H9 (cell line): ENCODE measurements around the gene AHNAK. TPM values are rescaled to one million over a fixed set of nuclear protein-coding genes. Genes with fewer than 3 reads are reported as not detected.

Experiments used
- DNase-seq: peaks from one replicate; pipeline ENCODE4 v3.0.0-alpha.2; 2017
- H2AFZ ChIP-seq: one replicate; pipeline ENCODE4 v1.6.1; 2013; ENCODE audit warnings: mild to moderate bottlenecking, low read length, control low read depth, moderate library complexity
- H2AK5ac ChIP-seq: 2 replicates; pipeline ENCODE4 v1.6.1; 2013; ENCODE audit warnings: low read length, control low read depth, mixed read lengths; ENCODE audit not compliant: insufficient read length
- H2BK120ac ChIP-seq: one replicate; pipeline ENCODE4 v1.6.1; 2013; ENCODE audit warnings: low read depth, mild to moderate bottlenecking, low read length, control low read depth, inconsistent platforms; ENCODE audit not compliant: poor library complexity, severe bottlenecking
- H2BK12ac ChIP-seq: 2 replicates; pipeline ENCODE4 v1.6.1; 2013; ENCODE audit warnings: low read length, control low read depth, mixed read lengths, low read depth; ENCODE audit not compliant: insufficient read length
- H2BK15ac ChIP-seq: 2 replicates; pipeline ENCODE4 v1.6.1; 2013; ENCODE audit warnings: low read depth, low read length, control low read depth
- H2BK20ac ChIP-seq: one replicate; pipeline ENCODE4 v1.6.1; 2013; ENCODE audit warnings: low read depth, mild to moderate bottlenecking, low read length, control low read depth, inconsistent platforms; ENCODE audit not compliant: poor library complexity, severe bottlenecking
- H2BK5ac ChIP-seq: 2 replicates; pipeline ENCODE4 v1.6.1; 2013; ENCODE audit warnings: low read length, control low read depth, mixed read lengths; ENCODE audit not compliant: insufficient read length
- H3K14ac ChIP-seq: 2 replicates; pipeline ENCODE4 v1.6.1; 2013; ENCODE audit warnings: low read length, control low read depth; ENCODE audit not compliant: insufficient read depth
- H3K18ac ChIP-seq: 2 replicates; pipeline ENCODE4 v1.6.1; 2013; ENCODE audit warnings: low read depth, mild to moderate bottlenecking, mixed read lengths, low read length, control low read depth; ENCODE audit not compliant: insufficient read length
- H3K23ac ChIP-seq: 2 replicates; pipeline ENCODE4 v1.6.1; 2013; ENCODE audit warnings: low read length, control low read depth, mixed read lengths, low read depth; ENCODE audit not compliant: insufficient read length
- H3K23me2 ChIP-seq: 2 replicates; pipeline ENCODE4 v1.6.1; 2013; ENCODE audit warnings: low read depth, mild to moderate bottlenecking, mixed read lengths, low read length, control low read depth; ENCODE audit not compliant: insufficient read length, poor library complexity, severe bottlenecking
- H3K27ac ChIP-seq: 2 replicates; pipeline ENCODE4 v1.5.1; 2013; ENCODE audit warnings: low read length, control low read depth, mixed read lengths, low read depth; ENCODE audit not compliant: insufficient read length
- H3K27me3 ChIP-seq: 2 replicates; pipeline ENCODE4 v1.6.1; 2013; ENCODE audit warnings: low read length, control low read depth, inconsistent platforms; ENCODE audit not compliant: insufficient read depth
- H3K4ac ChIP-seq: 2 replicates; pipeline ENCODE4 v1.6.1; 2013; ENCODE audit warnings: low read depth, mild to moderate bottlenecking, control low read depth, inconsistent platforms, low read length, moderate library complexity
- H3K4me1 ChIP-seq: 2 replicates; pipeline ENCODE4 v1.6.1; 2013; ENCODE audit warnings: low read length, control low read depth, inconsistent platforms; ENCODE audit not compliant: insufficient read depth
- H3K4me2 ChIP-seq: 2 replicates; pipeline ENCODE4 v1.6.1; 2013; ENCODE audit warnings: low read length, control low read depth, mixed read lengths; ENCODE audit not compliant: insufficient read length, insufficient read depth
- H3K56ac ChIP-seq: 2 replicates; pipeline ENCODE4 v1.6.1; 2013; ENCODE audit warnings: low read depth, mild to moderate bottlenecking, mixed read lengths, low read length, control low read depth; ENCODE audit not compliant: insufficient read length
- H3K79me1 ChIP-seq: 2 replicates; pipeline ENCODE4 v1.6.1; 2013; ENCODE audit warnings: low read depth, mild to moderate bottlenecking, moderate library complexity, low read length, control low read depth, inconsistent platforms; ENCODE audit not compliant: insufficient read depth, poor library complexity, severe bottlenecking
- H3K79me2 ChIP-seq: 2 replicates; pipeline ENCODE4 v1.6.1; 2013; ENCODE audit warnings: low read length, control low read depth, inconsistent platforms; ENCODE audit not compliant: insufficient read depth
- H3K9ac ChIP-seq: 2 replicates; pipeline ENCODE4 v1.6.1; 2013; ENCODE audit warnings: low read length, control low read depth, mixed read lengths; ENCODE audit not compliant: insufficient read length; ENCODE audit errors: extremely low read depth
- H3K9me3 ChIP-seq: one replicate; pipeline ENCODE4 v1.6.1; 2013; ENCODE audit warnings: low read depth, low read length, inconsistent platforms; ENCODE audit not compliant: control insufficient read depth
- H3T11ph ChIP-seq: one replicate; pipeline ENCODE4 v1.6.1; 2013; ENCODE audit warnings: mild to moderate bottlenecking, low read length, control low read depth, inconsistent platforms
- H4K20me1 ChIP-seq: one replicate; pipeline ENCODE4 v1.6.1; 2013; ENCODE audit not compliant: control insufficient read depth, insufficient read length, insufficient read depth
- H4K5ac ChIP-seq: 2 replicates; pipeline ENCODE4 v1.6.1; 2013; ENCODE audit warnings: low read depth, mild to moderate bottlenecking, mixed read lengths, low read length, control low read depth; ENCODE audit not compliant: insufficient read length
- H4K8ac ChIP-seq: replicated peaks from 2 replicates; pipeline ENCODE4 v1.6.1; 2013; ENCODE audit warnings: low read length, control low read depth, mixed read lengths, low read depth; ENCODE audit not compliant: insufficient read length
- H4K91ac ChIP-seq: 2 replicates; pipeline ENCODE4 v1.6.1; 2013; ENCODE audit warnings: low read depth, mild to moderate bottlenecking, moderate library complexity, mixed read lengths, low read length, control low read depth; ENCODE audit not compliant: insufficient read length
- H3K27ac Mint-ChIP-seq, 3 experiments: 2 replicates in 2 of 3; 3 replicates in 1 of 3; pipeline ENCODE4 v1.8.0; 2020 to 2021; ENCODE audit warnings: mixed read lengths in 3 of 3, mild to moderate bottlenecking in 1 of 3, moderate library complexity in 1 of 3
- H3K27me3 Mint-ChIP-seq: 2 replicates; pipeline ENCODE4 v1.8.0; 2021; ENCODE audit warnings: low read depth, mild to moderate bottlenecking, moderate library complexity, mixed read lengths
- H3K36me3 Mint-ChIP-seq, 3 experiments: 2 replicates in 2 of 3; 3 replicates in 1 of 3; pipeline ENCODE4 v1.8.0; 2020 to 2021; ENCODE audit warnings: low read depth in 3 of 3, mixed read lengths in 3 of 3; ENCODE audit not compliant: insufficient read depth in 1 of 3
- H3K4me1 Mint-ChIP-seq, 2 experiments: 2 replicates each; pipeline ENCODE4 v1.8.0; 2020; ENCODE audit warnings: mixed read lengths in 2 of 2
- H3K4me3 Mint-ChIP-seq, 2 experiments: 2 replicates in 1 of 2; 3 replicates in 1 of 2; pipeline ENCODE4 v1.8.0; 2020 to 2021; ENCODE audit warnings: mild to moderate bottlenecking in 2 of 2, mixed read lengths in 2 of 2, moderate library complexity in 1 of 2
- H3K9me3 Mint-ChIP-seq, 2 experiments: 2 replicates in 1 of 2; 3 replicates in 1 of 2; pipeline ENCODE4 v1.8.0; 2020; ENCODE audit warnings: mild to moderate bottlenecking in 2 of 2, mixed read lengths in 2 of 2, moderate library complexity in 1 of 2
- WGBS: extraction: QIAGEN DNeasy Blood & Tissue Kit; methylation state at CpG from one replicate; pipeline ENCODE4 v1.1.7; 2013; ENCODE audit warnings: missing lambda C conversion rate, low lambda C conversion rate, mixed read lengths; ENCODE audit not compliant: insufficient read length; ENCODE audit errors: extremely low coverage; 5-methylcytosine and 5-hydroxymethylcytosine counted together
- total RNA-seq: library from RNA; stranded (reverse); gene quantifications from 2 replicates; pipeline ENCODE4 v1.2.1, GENCODE V29; 2021
- TF ChIP-seq, protein P1 (sequence below): fragments of 200-600 bp; sonication (generic); conservative IDR thresholded peaks from 3 replicates; pipeline ENCODE4 v1.8.0; 2021; ENCODE audit warnings: antibody characterized with exemption, mild to moderate bottlenecking

AHNAK gene
- total RNA-seq, 1 experiment from 2014 or later: 15.2 TPM

DNA sequence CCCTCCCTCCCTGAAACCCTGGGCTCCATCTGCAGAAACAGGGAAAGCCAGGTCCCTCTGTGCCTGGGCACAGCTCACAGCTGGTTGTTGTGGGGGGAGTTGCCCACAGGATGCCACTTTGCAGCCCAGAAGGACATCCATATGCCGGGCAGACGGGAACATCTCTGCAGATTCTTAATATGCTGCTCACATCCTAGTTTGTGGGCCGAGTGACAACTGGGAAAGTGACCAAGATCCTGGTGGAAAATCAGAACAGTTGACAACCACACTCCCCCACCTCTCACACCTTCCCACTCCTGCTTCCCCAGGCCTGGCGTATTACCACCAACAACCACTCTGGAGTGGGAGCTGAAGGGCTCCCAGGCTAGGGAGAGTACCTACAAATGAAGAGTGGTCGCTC lies 135.1 kb downstream of the AHNAK start:
- no peak for DNase-seq
- no peak overlapping the region for H3K4me2 ChIP-seq
- H3K27me3 ChIP-seq: no peaks in the 10 kb centered on the region
- H2BK120ac ChIP-seq: no peak overlapping the region
- H3K36me3 Mint-ChIP-seq: no peaks in the 10 kb centered on the region
- H3T11ph ChIP-seq: no peak overlapping the region
- H3K27ac ChIP-seq: no peak overlapping the region
- H3K23ac ChIP-seq: no peak overlapping the region
- no peaks in the 10 kb centered on the region for H3K79me2 ChIP-seq
- H3K4ac ChIP-seq: no peak overlapping the region
- no peak overlapping the region for H3K9ac ChIP-seq
- H3K4me1 Mint-ChIP-seq: peaks cover 0 to 2% of the 10 kb centered on the region in 2 experiments; a peak in 1 of 4 replicates
- H4K91ac ChIP-seq: no peak overlapping the region
- H3K56ac ChIP-seq: no peak overlapping the region
- no peak overlapping the region for H3K4me3 Mint-ChIP-seq
- H3K18ac ChIP-seq: no peak overlapping the region
- H2AK5ac ChIP-seq: no peak overlapping the region
- H2BK20ac ChIP-seq: no peak overlapping the region
- no peak overlapping the region for H4K5ac ChIP-seq
- no peaks in the 10 kb centered on the region for H3K9me3 ChIP-seq
- H3K27ac Mint-ChIP-seq: 0 out of 7 replicates have a peak overlapping the region, but pooled peaks of 1 of the 3 experiments have one; percentile 34
- no CpG with 5 or more reads among the region's 5 CpGs for WGBS
- no peaks in the 10 kb centered on the region for H3K4me1 ChIP-seq
- H3K27me3 Mint-ChIP-seq: peaks cover 2% of the 10 kb centered on the region
- H3K14ac ChIP-seq: no peak overlapping the region
- H2BK5ac ChIP-seq: no peak overlapping the region
- TF ChIP-seq, protein P1, sequence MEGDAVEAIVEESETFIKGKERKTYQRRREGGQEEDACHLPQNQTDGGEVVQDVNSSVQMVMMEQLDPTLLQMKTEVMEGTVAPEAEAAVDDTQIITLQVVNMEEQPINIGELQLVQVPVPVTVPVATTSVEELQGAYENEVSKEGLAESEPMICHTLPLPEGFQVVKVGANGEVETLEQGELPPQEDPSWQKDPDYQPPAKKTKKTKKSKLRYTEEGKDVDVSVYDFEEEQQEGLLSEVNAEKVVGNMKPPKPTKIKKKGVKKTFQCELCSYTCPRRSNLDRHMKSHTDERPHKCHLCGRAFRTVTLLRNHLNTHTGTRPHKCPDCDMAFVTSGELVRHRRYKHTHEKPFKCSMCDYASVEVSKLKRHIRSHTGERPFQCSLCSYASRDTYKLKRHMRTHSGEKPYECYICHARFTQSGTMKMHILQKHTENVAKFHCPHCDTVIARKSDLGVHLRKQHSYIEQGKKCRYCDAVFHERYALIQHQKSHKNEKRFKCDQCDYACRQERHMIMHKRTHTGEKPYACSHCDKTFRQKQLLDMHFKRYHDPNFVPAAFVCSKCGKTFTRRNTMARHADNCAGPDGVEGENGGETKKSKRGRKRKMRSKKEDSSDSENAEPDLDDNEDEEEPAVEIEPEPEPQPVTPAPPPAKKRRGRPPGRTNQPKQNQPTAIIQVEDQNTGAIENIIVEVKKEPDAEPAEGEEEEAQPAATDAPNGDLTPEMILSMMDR: no peak
- no peak overlapping the region for H2BK15ac ChIP-seq
- no peaks in the 10 kb centered on the region for H4K20me1 ChIP-seq
- H4K8ac ChIP-seq: no peak overlapping the region
- no peak overlapping the region for H2AFZ ChIP-seq
- no peaks in the 10 kb centered on the region for H3K79me1 ChIP-seq
- no peak overlapping the region for H2BK12ac ChIP-seq
- H3K23me2 ChIP-seq: no peaks in the 10 kb centered on the region
- no peaks in the 10 kb centered on the region for H3K9me3 Mint-ChIP-seq
